NCI-H82 treated with DMSO at 0.1 percent for 48 hours (cell line): ENCODE measurements around the gene DNAH1.
A peak's percentile ranks its signal among the peaks of the same experiment; 100 is the strongest.

ENCODE experiments used
- DNase-seq: peaks from one replicate; lab custom pipeline; 2025; ENCODE audit not compliant: unreplicated experiment; lab: John Stamatoyannopoulos, UW

DNAH1 gene

DNA sequence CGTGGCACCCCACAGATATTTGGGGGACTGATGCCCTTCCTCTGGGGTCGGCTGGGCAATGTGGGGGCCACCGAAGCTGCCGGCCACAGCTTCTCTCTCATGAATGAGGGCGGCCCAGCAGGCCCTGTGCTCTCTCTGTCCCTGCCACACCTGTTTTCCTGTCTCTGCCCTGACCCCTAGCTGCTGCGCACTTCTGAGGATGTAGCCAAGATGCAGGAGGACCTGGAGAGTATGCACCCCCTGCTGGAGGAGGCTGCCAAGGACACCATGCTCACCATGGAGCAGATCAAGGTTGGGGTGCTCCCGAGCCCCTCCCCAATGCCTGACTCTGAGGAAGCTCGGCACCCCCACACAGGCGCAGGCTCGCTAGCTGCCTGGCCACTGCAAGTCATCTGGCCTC lies 69.0 kb downstream of the DNAH1 start:
- DNase-seq = peak; percentile 43

DNA sequence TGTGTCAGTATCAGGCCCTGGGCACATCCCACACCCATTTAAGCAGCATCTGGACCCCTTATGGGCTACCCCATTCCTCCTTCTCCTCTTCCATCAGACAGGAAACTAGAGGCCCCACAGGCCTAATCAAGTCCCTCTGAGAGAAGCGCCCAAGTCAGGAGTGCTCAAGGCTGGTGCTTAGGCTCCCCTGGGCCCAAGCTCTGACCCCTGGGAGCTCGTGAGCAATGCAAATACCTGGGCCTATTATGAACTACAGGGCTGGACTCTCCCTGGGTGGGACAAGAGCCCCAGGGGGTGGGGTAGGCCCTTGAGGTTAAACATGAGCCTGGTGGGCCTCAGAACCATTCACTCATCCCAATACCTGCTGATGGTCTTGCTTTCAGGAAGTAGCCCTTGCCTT lies 71.4 kb downstream of the DNAH1 start:
- no peak for DNase-seq

DNA sequence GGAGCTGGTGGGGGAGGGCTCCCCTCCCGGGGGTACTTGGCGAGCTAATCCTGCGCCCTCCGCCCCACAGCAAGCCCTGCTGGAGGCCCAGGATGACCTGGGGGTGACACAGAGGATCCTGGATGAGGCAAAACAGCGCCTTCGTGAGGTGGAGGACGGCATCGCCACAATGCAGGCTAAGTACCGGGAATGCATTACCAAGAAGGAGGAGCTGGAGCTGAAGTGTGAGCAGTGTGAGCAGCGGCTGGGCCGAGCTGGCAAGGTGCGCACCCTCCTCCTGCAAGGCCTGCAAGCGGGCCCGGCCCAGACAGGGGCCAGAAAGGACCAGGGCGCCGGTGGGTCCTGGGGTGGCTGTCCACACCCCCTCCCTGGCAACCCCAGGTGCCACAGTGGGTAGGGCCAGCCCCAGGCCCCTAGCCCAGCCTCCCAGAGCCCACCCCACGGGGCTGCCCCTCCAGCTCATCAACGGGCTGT lies 72.3 kb downstream of the DNAH1 start:
- DNase-seq = no peak

DNA sequence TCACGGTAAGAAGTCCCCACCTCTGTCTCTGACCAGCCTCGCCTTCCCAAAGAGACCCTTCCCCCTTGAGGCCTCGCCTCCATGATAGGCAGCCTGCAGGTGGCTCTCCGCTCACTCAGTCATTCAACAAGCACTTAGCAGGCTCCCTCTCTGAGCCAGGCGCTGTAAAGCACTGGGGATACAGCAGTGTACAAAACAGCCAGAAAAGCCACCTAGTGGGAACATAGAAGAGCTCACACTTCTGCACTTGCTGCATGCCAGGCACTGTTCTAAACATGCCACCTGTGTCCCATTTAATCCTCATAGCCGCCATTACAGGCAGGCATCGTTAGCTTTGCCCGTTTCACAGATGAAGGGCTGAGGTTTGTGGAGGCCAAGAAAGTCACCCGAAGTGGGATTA lies 72.8 kb downstream of the DNAH1 start:
- DNase-seq = no peak

DNA sequence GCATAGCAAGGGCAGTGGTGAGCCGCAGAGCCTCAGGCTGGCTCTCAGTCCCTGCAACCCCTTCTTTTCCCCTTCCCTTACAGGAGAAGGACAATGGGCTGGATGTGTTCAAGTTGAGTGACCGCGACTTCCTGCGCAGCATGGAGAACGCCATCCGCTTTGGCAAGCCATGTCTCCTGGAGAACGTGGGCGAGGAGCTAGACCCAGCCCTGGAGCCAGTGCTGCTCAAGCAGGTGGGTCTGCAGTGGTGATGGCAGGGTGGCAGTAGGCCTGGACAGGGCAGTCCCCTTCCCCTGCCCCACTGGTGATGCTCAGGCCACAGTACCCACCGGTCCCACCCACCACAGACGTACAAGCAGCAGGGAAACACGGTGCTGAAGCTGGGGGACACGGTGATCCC lies 75.0 kb downstream of the DNAH1 start:
- DNase-seq = no peak

DNA sequence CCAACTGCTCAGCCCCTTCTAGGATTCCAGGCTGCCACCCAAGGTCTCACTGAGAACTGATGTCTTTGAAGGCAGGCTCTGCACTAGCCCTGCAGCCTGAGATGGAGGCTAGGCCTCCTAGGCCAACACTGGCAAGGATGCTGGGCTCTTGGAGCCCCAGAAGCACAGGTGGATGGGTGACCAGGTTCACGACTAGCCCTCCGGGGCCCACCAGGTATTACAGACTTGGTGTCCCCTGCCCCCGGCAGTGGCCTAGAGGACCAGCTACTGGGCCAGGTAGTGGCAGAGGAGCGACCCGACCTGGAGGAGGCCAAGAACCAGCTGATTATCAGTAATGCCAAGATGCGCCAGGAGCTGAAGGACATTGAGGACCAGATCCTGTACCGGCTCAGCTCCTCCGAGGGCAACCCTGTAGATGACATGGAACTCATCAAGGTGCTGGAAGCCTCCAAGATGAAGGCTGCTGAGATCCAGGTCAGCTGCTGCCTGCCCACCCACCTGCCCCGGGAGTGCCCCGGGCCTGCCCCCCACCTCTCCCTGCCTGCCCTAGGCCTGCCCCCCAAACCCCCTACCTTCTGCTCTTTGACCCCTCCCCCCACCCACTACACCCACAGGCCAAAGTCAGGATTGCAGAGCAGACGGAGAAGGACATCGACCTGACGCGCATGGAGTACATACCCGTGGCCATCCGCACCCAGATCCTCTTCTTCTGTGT lies 76.3 kb downstream of the DNAH1 start:
- no peak for DNase-seq

DNA sequence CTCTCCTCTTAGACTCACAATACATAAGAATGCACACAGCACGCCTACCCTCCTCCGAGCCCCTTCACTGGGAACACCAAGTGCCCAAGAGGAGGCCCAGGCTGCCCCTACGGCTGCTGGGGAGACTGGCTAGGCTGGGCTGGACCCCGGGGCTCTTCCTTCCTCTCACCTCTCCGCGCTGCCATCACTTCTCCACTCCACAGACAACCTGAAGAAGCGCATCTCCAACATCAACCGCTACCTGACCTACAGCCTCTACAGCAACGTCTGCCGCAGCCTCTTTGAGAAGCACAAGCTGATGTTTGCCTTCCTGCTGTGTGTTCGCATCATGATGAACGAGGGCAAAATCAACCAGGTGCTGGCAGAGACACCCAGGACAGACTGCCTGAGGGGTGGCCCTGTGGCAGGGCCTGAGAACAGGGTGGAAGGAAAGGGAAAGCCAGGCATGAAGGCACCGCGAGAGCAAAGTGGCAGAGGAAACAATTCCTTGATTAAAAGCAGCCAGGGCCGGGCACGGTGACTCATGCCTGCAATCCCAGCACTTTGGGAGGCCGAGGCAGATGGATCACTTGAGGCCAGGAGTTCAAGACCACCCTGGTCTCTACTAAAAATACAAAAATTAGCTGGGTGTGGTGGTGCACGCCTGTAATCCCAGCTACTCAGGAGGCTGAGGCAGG lies 77.2 kb downstream of the DNAH1 start:
- no peak for DNase-seq

DNA sequence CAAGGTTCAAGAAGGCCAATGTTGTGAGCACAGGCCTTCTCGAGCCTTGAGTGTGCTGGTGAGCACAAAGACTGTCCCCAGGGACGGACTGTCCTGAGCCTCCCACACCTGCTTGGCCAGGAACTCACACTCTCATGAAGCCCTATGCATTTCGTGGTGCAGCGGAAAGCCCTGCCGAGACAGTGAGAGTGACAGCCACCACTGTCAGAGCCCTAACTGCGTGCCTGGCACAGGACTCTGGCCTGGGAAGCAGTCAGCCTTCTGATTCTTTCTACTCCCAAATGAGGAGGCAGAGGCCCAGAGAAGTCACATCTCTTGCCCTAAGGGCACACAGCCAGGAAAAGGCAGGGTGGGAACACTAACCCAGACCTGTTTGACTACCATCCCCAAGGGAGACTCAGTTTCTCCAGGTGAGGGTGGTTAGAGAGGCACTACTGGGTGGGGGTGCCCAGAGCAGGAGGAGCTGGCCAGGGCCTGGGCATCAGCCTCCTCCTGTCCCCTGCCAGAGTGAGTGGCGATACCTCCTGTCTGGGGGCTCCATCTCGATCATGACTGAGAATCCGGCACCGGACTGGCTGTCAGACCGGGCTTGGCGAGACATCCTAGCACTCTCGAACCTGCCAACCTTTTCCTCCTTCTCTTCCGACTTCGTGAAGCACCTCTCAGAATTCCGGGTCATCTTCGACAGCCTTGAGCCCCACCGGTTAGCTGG lies 78.0 kb downstream of the DNAH1 start:
- no peak for DNase-seq

DNA sequence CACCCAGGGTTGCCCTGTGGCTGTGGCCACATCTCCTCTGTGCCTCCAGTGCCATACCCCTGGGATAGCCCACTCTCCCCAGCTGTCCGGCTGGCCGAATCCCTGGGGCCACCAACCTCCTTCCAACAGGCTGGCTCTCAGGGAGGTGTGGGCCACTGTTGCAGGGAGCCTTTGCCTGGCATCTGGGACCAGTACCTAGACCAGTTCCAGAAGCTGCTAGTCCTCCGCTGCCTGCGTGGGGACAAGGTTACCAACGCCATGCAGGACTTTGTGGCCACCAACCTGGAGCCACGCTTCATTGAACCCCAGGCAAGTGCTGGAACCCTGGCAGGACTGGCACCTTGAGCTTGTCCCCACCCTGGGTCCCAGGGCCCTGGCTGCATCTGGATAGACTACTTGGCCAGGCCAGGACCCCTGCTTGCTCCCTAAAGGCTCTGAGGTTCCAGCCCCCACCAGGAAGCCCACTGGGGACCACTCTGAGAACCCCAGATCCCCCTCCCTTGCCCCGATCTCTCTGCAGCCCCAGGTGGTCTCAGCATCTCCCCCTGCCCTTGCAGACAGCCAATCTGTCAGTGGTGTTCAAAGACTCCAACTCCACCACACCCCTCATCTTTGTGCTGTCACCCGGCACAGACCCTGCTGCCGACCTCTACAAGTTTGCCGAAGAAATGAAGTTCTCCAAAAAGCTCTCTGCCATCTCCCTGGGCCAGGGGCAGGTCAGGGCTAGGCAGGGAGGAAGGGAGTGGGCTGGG lies 78.8 kb downstream of the DNAH1 start:
- no peak for DNase-seq

DNA sequence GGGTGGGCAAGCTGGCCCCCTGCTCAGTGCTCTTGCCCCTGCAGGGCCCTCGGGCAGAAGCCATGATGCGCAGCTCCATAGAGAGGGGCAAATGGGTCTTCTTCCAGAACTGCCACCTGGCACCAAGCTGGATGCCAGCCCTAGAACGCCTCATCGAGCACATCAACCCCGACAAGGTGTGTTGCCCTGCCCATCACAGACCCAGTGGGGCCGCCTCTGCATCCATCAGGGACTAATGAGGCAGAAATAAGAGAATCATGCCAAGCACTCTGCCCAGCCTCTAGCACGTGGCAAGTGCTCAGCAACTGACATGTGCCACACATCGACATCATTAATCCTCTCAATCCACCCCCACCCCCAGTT lies 79.4 kb downstream of the DNAH1 start:
- DNase-seq = no peak

DNA sequence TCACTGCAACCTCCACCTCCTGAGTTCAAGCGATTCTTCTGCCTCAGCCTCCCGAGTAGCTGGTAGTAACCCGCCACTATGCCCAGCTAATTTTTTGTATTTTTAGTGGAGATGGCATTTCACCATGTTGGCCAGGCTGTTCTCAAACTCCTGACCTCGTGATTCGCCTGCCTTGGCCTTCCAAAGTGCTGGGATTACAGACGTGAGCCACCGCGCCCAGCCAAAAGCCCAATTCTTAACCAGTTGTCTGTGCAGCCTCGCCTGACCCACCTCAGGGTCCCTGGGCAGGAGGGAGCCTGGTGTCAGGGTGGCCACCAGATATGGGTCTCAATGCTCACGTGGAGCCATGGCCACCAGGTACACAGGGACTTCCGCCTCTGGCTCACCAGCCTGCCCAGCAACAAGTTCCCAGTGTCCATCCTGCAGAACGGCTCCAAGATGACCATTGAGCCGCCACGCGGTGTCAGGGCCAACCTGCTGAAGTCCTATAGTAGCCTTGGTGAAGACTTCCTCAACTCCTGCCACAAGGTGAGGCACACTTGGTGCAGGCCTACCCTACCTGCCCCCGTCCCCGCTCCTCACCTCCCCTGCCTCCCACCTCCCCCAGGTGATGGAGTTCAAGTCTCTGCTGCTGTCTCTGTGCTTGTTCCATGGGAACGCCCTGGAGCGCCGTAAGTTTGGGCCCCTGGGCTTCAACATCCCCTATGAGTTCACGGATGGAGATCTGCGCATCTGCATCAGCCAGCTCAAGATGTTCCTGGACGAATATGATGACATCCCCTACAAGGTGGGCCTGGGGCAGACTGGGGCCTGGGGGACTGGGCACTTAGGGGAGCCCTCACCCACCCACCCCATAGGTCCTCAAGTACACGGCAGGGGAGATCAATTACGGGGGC lies 80.1 kb downstream of the DNAH1 start:
- no peak for DNase-seq

DNA sequence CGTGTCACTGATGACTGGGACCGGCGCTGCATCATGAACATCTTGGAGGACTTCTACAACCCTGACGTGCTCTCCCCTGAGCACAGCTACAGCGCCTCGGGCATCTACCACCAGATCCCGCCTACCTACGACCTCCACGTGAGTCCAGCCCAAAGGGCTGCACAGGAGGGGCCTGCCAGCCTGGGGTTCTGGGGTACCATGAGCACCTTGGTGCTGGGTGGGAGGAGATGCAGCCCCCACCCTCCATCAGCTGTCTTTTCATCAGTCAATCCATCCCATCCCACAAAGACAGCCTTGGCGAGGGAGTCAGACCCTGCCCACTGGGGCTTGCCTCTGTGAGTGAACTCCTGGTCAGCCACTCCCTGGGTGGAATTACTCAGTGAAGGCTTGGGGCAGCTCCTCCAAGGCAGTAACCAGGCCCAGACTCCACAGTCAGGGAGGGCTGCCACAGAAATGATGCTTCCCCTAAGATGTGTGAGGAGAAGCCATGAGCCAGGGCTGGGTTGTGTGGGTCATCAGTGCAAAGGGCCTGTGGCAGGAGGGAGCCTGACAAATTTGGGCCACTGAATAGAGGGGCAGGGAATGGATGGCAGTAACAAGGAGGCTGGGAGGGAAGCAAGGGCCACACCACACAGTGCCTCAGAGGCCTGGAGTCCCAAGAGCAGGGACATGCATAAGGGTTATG lies 80.9 kb downstream of the DNAH1 start:
- DNase-seq = no peak

DNA sequence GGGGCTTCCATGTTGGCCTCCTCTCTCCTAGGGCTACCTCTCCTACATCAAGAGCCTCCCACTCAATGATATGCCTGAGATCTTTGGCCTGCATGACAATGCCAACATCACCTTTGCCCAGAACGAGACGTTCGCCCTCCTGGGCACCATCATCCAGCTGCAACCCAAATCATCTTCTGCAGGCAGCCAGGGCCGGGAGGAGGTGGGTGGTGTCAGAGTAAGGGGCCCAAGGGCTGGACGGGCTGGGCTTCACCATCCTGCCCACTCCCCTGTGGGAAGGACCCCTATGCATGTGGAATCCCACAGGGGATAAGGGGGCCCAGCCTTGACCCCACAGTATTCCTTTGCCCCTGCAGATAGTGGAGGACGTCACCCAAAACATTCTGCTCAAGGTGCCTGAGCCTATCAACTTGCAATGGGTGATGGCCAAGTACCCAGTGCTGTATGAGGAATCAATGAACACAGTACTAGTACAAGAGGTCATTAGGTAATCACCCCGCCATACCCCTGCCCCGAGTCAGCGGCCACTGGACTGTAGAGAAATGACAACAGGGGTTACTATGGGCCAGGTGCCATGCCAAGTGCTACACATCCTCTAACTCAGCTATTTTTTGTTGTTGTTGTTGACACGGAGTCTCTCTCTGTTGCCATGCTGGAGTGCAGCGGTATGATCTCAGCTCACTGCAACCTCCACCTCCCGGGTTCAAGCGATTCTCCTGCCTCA lies 81.7 kb downstream of the DNAH1 start:
- DNase-seq = no peak

DNA sequence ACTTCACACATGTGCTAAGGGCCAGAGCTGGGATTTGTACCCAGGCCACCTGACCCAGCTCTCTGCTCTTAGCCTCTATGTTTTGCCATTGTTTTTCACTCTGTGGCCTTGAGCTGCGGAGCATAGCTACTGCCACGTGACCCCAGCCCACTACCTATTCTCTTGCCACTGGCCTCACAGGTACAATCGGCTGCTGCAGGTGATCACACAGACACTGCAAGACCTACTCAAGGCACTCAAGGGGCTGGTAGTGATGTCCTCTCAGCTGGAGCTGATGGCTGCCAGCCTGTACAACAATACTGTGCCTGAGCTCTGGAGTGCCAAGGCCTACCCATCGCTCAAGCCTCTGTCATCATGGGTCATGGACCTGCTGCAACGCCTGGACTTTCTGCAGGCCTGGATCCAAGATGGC lies 82.6 kb downstream of the DNAH1 start:
- DNase-seq = no peak

DNA sequence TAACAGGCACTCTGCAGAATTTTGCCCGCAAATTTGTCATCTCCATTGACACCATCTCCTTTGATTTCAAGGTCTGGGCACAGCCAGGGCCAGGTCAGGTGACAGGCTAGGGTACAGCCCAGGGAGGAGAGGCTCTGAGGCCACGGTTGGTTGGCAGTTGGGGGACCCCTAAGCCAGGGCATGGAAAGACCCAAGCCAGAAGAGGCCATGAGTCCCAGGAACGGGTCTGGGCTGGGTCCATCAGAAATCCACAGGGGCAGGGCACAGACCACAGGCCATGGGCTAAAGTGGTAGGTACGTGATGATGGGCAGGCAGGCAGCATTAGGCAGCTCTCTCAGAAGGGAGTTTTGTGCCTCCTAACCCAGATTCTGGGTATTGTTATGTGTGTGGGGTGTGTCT lies 83.0 kb downstream of the DNAH1 start:
- no peak for DNase-seq

DNA sequence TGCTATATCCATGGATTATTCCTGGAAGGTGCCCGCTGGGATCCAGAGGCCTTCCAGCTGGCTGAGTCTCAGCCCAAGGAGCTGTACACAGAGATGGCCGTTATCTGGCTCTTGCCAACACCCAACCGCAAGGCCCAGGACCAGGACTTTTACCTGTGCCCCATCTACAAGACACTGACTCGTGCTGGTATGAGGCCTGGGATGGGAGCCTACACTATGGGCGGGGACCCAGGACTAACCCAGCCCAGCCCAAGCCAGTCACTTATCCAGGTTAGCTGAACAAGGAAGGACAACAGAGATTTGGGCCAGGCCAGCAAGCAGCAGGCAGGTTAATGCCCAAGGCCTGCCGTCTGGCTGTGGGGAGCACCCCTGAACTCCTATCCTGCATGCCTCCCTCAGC lies 83.5 kb downstream of the DNAH1 start:
- DNase-seq = no peak

DNA sequence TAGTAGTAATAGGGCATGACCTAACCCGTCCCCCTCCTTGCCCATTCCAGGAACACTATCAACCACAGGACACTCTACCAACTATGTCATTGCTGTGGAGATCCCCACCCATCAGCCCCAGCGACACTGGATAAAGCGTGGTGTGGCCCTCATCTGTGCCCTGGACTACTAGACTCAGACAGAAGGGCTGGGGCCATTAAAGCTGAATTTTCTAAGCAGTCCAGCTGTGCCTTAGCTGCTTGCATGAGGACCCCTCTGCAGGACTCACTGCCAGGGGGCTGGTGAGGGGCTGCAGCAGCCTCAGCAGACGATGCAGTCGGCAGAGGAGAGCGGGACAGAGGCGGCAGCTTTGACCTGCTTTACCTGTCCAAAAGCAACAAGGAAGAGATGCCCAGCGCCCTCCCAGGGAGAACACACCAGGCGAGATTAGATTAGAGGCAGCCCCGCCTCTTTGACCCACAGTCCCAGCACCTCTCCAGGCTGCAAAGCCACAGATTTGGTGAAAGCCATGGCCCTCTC lies 84.2 kb downstream of the DNAH1 start:
- no peak for DNase-seq

DNA sequence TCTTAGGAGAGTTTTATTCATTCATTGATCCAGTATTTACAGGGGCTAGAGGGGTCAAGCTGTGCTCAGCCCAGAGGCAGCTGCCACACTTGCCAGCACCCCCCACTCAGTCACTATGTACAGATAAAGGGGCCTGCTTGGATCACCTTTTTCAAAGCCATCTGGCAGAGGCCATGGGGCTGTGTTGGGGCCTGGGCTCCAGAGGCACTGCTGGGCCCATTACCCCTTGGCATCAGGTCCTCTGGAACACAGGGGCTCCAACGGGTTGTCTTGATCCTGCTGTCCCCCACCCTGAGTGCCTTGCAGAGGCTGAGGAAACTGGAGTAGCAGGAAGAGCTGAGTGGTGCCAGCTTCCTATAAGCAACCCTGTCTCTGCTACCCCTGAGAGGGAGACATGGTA lies 84.9 kb downstream of the DNAH1 start:
- no peak for DNase-seq

DNA sequence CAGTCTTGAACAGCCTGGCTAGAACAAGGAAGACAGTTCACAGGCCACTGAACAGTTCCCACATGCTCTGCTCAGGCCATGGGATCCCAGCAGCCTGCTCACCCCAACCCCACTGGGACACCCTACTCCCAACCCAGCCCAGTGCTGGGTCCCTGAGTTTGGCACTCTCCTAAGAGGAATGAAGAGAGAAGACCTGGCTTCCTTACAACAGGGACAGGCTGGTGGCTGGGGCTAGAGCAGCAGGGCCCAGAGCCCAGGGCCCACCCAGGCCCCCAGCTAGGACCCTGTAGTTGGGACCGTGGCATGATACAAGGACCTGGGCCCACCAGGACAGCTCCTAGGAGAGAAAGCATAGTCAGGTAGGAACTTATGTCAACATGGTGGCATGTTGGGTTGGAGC lies 85.4 kb downstream of the DNAH1 start:
- no peak for DNase-seq
